ENCODE measurements around the gene KDR. TPM values are rescaled to one million over a fixed set of nuclear protein-coding genes. Genes with fewer than 3 reads are reported as not detected.

KDR gene
- polyA plus RNA-seq, 1 experiment = not detected

DNA sequence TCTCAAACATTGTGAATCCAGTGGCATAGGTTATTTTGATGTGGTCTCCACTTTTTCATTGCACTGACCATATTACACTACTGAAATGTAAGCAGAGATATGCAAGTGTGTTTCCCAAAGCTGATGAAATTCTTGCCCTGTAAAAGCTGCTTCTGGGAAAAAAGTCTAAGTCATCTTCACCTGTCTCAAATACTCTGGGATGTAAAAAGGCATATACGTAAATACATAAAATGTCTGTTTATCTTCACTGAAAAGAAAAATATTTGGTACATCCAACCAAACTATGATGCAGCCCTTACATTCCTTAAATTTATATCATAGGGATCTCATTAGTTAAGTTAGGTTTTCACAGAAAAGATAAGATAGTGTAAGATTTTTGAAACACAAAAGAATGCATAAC, 7.9 kb downstream of the KDR start:
- H3K36me3 ChIP-seq (ENCODE audit: control insufficient read depth, insufficient read depth, low read length) = no peaks in the 10 kb centered on the region
- POLR2A ChIA-PET = no interaction called here
- CTCF ChIA-PET = no interaction called here
- H3K27me3 ChIP-seq (ENCODE audit: control insufficient read depth, insufficient read depth, low read length) = no peaks in the 10 kb centered on the region; the same call in 1 of the 2 replicates
- no peak for DNase-seq (ENCODE audit: low read depth)
- H3K4me3 ChIP-seq (ENCODE audit: low read depth, low read length) = no peak overlapping the region
- TF ChIP-seq, protein P1, sequence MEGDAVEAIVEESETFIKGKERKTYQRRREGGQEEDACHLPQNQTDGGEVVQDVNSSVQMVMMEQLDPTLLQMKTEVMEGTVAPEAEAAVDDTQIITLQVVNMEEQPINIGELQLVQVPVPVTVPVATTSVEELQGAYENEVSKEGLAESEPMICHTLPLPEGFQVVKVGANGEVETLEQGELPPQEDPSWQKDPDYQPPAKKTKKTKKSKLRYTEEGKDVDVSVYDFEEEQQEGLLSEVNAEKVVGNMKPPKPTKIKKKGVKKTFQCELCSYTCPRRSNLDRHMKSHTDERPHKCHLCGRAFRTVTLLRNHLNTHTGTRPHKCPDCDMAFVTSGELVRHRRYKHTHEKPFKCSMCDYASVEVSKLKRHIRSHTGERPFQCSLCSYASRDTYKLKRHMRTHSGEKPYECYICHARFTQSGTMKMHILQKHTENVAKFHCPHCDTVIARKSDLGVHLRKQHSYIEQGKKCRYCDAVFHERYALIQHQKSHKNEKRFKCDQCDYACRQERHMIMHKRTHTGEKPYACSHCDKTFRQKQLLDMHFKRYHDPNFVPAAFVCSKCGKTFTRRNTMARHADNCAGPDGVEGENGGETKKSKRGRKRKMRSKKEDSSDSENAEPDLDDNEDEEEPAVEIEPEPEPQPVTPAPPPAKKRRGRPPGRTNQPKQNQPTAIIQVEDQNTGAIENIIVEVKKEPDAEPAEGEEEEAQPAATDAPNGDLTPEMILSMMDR (IDR thresholded peaks at IDR 0.05; ENCODE audit: insufficient read depth, low read depth, low read length) = no peak

DNA sequence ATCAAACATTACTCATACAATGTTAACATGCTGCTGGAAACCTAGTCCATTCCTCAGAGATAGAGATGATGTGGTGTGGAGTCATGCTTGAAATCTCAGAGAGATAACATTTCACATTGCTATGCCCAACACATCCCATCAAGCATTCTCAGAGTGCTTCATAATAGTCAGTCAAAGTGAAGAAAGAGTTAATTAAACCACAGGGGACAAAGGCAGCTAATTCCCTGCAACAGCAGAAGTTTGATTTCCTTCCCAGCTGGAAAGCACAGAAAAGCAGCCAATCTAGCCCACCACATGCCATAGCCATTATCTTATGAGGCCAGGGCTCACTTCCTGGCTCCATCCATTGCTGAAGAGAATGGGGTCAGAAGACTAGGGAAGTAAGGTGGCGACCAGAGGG, 8.9 kb downstream of the KDR start:
- H3K36me3 ChIP-seq (ENCODE audit: control insufficient read depth, insufficient read depth, low read length) = no peaks in the 10 kb centered on the region
- DNase-seq (ENCODE audit: low read depth) = no peak
- no peak overlapping the region for H3K4me3 ChIP-seq (ENCODE audit: low read depth, low read length)
- no peaks in the 10 kb centered on the region for H3K27me3 ChIP-seq (ENCODE audit: control insufficient read depth, insufficient read depth, low read length)
- ChIA-PET CTCF (no interaction called here), POLR2A (no interaction called here)
- TF ChIP-seq, protein P1 (IDR thresholded peaks at IDR 0.05; ENCODE audit: insufficient read depth, low read depth, low read length) = no peak

DNA sequence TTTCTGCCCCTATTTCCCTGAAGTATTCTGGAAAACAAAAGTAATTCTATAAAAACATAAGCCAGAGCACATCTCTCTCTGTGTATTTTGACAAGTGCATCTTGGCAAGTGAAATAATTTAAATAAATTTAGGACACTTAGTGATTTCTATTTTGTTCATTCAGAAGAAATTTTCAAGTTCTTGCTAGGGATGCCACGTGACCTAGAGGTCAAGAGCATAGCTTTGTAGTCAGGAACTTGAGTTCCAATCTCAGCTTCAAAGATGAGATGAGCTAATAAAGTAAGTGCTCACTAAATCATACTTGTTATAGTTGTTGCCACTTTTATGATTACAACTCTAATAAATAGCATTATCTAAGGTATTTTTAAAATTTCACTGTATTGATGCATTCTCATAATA, 13.8 kb downstream of the KDR start:
- ChIA-PET POLR2A (no interaction called here), CTCF (no interaction called here)
- Histone ChIP-seq H3K36me3 (ENCODE audit: control insufficient read depth, insufficient read depth, low read length) (no peaks in the 10 kb centered on the region), H3K27me3 (ENCODE audit: control insufficient read depth, insufficient read depth, low read length) (no peaks in the 10 kb centered on the region), H3K4me3 (ENCODE audit: low read depth, low read length) (no peak overlapping the region)
- TF ChIP-seq, protein P1 (IDR thresholded peaks at IDR 0.05; ENCODE audit: insufficient read depth, low read depth, low read length) = no peak
- DNase-seq (ENCODE audit: low read depth) = no peak

DNA sequence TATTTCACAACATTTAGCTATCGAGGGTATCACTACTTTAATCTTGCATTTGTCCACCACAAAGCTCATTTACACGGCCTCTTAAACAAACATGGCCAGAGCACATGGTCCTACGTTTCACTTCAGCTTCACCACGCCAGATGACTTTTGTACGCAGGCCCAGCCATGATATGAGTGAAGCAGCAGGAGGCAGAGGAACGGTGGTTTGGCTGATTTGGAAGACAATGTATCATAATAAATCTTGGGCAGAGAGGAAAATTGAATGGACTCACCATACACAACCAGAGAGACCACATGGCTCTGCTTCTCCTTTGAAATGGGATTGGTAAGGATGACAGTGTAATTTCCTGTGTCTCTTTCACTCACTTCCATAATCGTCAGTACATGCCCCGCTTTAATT, 15.3 kb downstream of the KDR start:
- ChIA-PET POLR2A (no interaction called here), CTCF (no interaction called here)
- no peaks in the 10 kb centered on the region for H3K36me3 ChIP-seq (ENCODE audit: control insufficient read depth, insufficient read depth, low read length)
- TF ChIP-seq, protein P1 (IDR thresholded peaks at IDR 0.05; ENCODE audit: insufficient read depth, low read depth, low read length) = no peak
- DNase-seq (ENCODE audit: low read depth) = no peak
- H3K4me3 ChIP-seq (ENCODE audit: low read depth, low read length) = no peak overlapping the region
- no peaks in the 10 kb centered on the region for H3K27me3 ChIP-seq (ENCODE audit: control insufficient read depth, insufficient read depth, low read length)

DNA sequence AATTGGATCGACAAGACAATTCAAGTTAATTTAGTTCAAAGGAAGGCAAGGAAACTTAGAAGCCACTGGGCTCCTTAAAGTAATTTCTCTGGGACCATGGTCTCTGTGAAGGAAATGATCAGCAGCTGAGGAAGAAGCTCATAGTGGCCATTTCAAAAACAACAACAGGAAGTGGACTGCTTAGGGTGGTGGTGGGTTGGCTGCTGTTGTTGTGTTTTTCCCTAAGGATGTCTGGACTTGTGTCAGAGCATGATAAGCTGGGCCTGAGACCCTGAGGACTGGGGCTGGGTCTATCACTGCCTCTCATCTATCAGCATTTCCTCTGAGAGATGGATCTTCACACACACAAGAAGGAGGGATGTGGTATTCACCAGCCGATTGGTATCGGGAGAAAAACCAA, 18.3 kb downstream of the KDR start:
- H3K27me3 ChIP-seq (ENCODE audit: control insufficient read depth, insufficient read depth, low read length) = no peaks in the 10 kb centered on the region
- TF ChIP-seq, protein P1 (IDR thresholded peaks at IDR 0.05; ENCODE audit: insufficient read depth, low read depth, low read length) = no peak
- ChIA-PET POLR2A (no interaction called here), CTCF (no interaction called here)
- H3K36me3 ChIP-seq (ENCODE audit: control insufficient read depth, insufficient read depth, low read length) = no peaks in the 10 kb centered on the region
- DNase-seq (ENCODE audit: low read depth) = no peak
- no peak overlapping the region for H3K4me3 ChIP-seq (ENCODE audit: low read depth, low read length)

Measured in BJ (cell line).